Measurements from ENCODE around the gene CLIC4. TPM values are rescaled to one million over a fixed set of nuclear protein-coding genes. Genes with fewer than 3 reads are reported as not detected.

The CLIC4 gene
- polyA plus RNA-seq, 1 donor (not counting 4 experiments of a cell fraction or from before 2014, with no cell fraction given), result 130 TPM

GRCh38 chr1:24782689-24783088 is 37.4 kb downstream of the CLIC4 start:
- Histone ChIP-seq H3K79me2 (ENCODE audit: control insufficient read depth, insufficient read depth, low read length) (peaks cover 70% of the 10 kb centered on the region), H3K4me3 (ENCODE audit: control insufficient read depth in 2 of 3, extremely low read depth in 1 of 3, insufficient read depth in 2 of 3, low read depth in 1 of 3, low read length in 3 of 3) (no peak overlapping the region), H2AFZ (ENCODE audit: control insufficient read depth, low read length) (no peak overlapping the region), H3K36me3 (ENCODE audit: control insufficient read depth in 2 of 2, extremely low read depth in 1 of 2, insufficient read depth in 2 of 2, low read length in 2 of 2) (no peaks in the 10 kb centered on the region), H3K9me3 (ENCODE audit: control insufficient read depth, low read depth, low read length) (no peaks in the 10 kb centered on the region), H3K9ac (ENCODE audit: control insufficient read depth, extremely low read depth, insufficient read depth, low read length) (no peak overlapping the region), H3K9me1 (ENCODE audit: control insufficient read depth, extremely low read depth, insufficient read depth, low read length) (peaks cover 2% of the 10 kb centered on the region), H3K4me2 (ENCODE audit: control insufficient read depth, extremely low read depth, insufficient read depth, low read depth, low read length) (no peak overlapping the region), H3K27me3 (ENCODE audit: control insufficient read depth, extremely low read depth, insufficient read depth, low read length) (no peaks in the 10 kb centered on the region), H3K4me1 (ENCODE audit: control insufficient read depth, extremely low read depth, insufficient read depth, low read length) (peaks cover 6% of the 10 kb centered on the region), H3K27ac (ENCODE audit: control insufficient read depth, insufficient read depth, low read length) (no peak overlapping the region), H4K20me1 (ENCODE audit: control insufficient read depth, extremely low read depth, insufficient read depth, low read length) (no peaks in the 10 kb centered on the region)
- DNase-seq (ENCODE audit: low read depth, low spot score) (no peak), FAIRE-seq (no peak)
- TF ChIP-seq CTCF (optimal IDR thresholded peaks at IDR 0.05 in 1 of 3, IDR thresholded peaks at IDR 0.05 in 1 of 3, conservative IDR thresholded peaks at IDR 0.05 in 1 of 3; ENCODE audit: extremely low read depth in 1 of 3, insufficient read depth in 2 of 3, low read length in 3 of 3) (no peak), EZH2 (IDR thresholded peaks at IDR 0.05; ENCODE audit: low read length) (no peak)
- dilution Hi-C loops (cut with MboI; ENCODE audit: extremely low pct_ligation_motif_present, low sequenced_read_pairs), result no loop called here

- Histone ChIP-seq H3K4me3 (ENCODE audit: control insufficient read depth in 2 of 3, extremely low read depth in 1 of 3, insufficient read depth in 2 of 3, low read depth in 1 of 3, low read length in 3 of 3) (no peak overlapping the region), H3K79me2 (ENCODE audit: control insufficient read depth, insufficient read depth, low read length) (peaks cover 67% of the 10 kb centered on the region), H3K27ac (ENCODE audit: control insufficient read depth, insufficient read depth, low read length) (no peak overlapping the region), H3K9ac (ENCODE audit: control insufficient read depth, extremely low read depth, insufficient read depth, low read length) (no peak overlapping the region), H3K27me3 (ENCODE audit: control insufficient read depth, extremely low read depth, insufficient read depth, low read length) (no peaks in the 10 kb centered on the region), H4K20me1 (ENCODE audit: control insufficient read depth, extremely low read depth, insufficient read depth, low read length) (no peaks in the 10 kb centered on the region), H3K4me2 (ENCODE audit: control insufficient read depth, extremely low read depth, insufficient read depth, low read depth, low read length) (no peak overlapping the region), H3K9me3 (ENCODE audit: control insufficient read depth, low read depth, low read length) (no peaks in the 10 kb centered on the region), H2AFZ (ENCODE audit: control insufficient read depth, low read length) (no peak overlapping the region), H3K36me3 (ENCODE audit: control insufficient read depth in 2 of 2, extremely low read depth in 1 of 2, insufficient read depth in 2 of 2, low read length in 2 of 2) (peaks cover 0 to 2% of the 10 kb centered on the region in 2 experiments), H3K4me1 (ENCODE audit: control insufficient read depth, extremely low read depth, insufficient read depth, low read length) (peaks cover 6% of the 10 kb centered on the region), H3K9me1 (ENCODE audit: control insufficient read depth, extremely low read depth, insufficient read depth, low read length) (peaks cover 2% of the 10 kb centered on the region)
- TF ChIP-seq CTCF (optimal IDR thresholded peaks at IDR 0.05 in 1 of 3, IDR thresholded peaks at IDR 0.05 in 1 of 3, conservative IDR thresholded peaks at IDR 0.05 in 1 of 3; ENCODE audit: extremely low read depth in 1 of 3, insufficient read depth in 2 of 3, low read length in 3 of 3) (no peak), EZH2 (IDR thresholded peaks at IDR 0.05; ENCODE audit: low read length) (no peak)
- DNase-seq (ENCODE audit: low read depth, low spot score) (no peak), FAIRE-seq (no peak)
- dilution Hi-C loops (cut with MboI; ENCODE audit: extremely low pct_ligation_motif_present, low sequenced_read_pairs), result no loop called here
These were observed 38.5 kb downstream of the CLIC4 start for GRCh38 chr1:24783713-24784112.

Data from keratinocyte (primary cell).